GM19455 (cell line): ENCODE measurements around the gene NPIPB6.

ENCODE experiments used
- ATAC-seq: cut with Tn5 transposase; IDR thresholded peaks from one replicate; pipeline ENCODE4 v1.9.1; 2021; ENCODE audit not compliant: unreplicated experiment

The NPIPB6 gene

DNA sequence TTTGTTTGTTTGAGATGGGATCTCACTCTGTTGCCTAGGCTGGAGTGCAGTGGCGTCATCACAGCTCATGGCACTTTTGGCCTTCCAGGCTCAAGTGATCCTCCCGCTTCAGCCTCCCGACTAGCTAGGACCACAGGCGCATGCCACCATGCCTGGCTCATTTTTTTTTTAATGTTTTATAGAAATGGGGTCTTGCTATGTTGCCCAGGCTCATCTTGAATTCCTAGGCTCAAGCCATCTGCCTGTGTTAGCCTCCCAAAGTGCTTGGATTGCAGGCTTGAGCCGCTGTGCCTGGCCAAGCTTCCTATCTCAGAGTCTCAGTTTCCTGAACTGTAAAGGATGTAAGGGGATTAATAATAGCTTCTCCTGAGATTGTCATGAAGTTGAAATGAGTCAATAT, 63.0 kb downstream of the NPIPB6 start:
- no peak for ATAC-seq

DNA sequence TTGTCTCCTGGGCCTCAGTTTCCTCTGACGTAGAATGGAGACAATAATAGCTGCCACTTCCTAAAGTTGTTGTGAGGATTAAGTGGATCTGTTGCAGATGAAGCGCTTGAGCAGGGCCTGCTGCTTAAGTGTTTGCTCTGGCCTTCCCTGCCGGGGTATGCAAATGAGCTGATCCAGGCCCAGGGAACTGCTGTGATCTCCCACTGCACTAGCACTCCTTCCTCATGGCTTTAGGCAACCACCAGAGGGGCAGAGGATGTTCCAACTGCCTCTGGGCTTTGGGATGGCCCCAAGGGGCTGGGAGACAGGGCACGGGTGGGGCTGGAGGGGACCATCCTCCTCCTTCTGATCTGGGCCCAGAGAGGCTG, 64.8 kb downstream of the NPIPB6 start:
- ATAC-seq = no peak

DNA sequence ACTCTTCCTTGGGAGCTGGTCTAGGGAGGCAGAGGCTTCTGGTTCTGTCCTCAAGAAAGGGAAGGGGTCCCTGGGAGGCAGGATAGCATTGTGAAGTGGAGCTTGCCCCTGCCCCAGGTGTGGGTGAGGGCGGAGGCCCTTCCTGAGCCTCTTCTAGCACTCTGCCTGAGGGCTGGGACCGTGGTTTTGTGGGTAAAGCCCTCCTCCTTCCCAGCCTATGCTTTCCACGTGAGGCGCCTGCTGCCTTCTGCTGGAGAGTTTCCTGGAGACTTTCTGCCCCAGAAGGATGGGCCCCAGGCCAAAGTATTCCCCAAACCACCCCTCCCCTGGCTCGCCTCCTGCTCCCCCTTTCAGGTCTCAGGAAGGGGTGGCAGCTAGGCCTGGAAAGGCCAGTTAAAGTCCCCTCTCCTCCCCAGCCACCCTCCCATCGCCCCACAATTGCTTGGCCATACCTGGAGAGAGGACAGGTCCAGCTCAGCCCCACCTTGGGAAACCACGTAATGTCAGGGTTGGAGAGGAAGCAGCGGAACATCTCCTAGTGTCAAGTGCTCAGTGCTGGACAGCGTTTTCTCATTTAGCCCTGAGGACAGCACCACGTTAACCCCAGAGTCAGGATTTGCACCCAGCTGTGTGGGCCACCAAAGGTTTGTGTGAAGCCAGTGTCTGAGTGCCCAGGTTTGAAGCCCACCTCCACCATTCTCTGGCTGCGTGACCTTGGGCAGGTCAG, 65.4 kb downstream of the NPIPB6 start:
- ATAC-seq = no peak

DNA sequence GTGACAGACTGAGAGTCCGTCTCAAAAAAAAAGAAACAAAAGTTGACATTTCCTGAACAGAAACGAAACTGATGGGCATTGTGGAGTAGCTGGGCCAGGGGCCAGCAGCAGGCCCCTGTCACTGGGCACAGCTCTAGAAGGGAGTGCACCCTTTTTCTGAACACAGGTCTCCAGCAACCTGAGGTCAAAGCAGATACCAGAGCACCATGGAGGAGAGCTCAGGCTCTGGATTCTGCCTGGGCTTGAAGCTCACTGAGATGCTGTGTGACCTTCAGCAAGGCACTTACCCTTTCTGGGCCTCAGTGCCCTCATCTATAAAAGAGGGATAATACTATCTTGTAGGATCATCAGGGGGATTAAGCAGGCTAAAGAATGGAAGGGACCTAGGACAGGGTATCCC, 66.0 kb downstream of the NPIPB6 start:
- no peak for ATAC-seq

DNA sequence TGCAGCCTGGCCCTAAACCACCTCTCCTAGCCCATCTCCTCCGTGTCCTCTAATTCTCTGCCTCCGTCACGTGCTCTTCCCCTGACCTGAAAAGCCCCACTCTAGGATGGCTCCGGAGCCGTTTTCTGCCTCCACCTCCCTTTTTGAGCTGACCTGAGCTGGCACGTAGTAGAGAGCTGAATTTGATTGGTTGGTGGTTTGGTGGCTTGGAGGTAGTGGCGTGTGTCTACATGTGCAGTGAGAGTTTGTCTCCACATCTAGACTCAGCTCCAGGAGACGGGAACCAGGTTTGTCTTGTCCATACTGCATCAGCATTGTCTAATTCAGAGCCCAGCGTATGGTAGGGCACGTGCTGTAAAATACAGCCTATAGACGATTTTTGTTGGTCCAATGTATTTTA, 68.0 kb downstream of the NPIPB6 start:
- ATAC-seq = no peak

DNA sequence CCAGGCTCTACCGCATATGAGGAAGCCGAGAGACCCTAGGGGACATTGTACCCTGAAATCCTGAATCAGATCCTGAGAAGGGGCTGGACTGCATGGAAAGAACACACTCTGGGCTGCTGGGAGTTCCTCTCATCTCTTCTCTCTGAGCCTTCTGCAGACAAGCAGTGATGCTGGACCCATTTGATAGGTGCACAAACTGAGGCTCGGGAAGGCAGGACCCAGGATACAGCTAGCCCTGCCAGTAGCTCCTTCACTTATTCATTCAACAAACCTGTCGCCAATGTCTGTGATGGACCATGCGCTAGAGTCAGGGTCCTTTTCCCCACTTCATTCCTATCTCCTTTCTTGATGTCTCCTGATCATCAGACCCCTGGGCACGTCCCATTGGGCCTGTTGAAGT, 69.1 kb downstream of the NPIPB6 start:
- ATAC-seq = no peak

DNA sequence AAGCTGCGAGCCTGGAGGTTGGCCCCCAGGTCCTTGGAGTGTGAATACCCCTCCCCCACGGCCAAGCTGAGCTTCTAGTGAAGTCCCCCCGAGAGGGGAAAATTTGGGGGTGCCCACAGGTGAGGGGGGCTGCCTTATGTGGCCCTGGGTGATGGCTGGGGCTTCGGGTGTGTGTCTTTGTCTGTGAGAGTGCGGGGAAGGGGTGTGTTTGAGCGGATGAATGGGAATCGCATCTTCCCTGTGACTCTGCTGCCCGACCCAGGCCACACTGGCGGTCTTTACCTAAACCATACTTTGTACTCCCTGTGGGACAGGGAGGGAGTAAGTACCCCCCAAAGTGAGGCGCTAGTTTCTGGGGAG, 69.7 kb downstream of the NPIPB6 start:
- ATAC-seq = no peak

DNA sequence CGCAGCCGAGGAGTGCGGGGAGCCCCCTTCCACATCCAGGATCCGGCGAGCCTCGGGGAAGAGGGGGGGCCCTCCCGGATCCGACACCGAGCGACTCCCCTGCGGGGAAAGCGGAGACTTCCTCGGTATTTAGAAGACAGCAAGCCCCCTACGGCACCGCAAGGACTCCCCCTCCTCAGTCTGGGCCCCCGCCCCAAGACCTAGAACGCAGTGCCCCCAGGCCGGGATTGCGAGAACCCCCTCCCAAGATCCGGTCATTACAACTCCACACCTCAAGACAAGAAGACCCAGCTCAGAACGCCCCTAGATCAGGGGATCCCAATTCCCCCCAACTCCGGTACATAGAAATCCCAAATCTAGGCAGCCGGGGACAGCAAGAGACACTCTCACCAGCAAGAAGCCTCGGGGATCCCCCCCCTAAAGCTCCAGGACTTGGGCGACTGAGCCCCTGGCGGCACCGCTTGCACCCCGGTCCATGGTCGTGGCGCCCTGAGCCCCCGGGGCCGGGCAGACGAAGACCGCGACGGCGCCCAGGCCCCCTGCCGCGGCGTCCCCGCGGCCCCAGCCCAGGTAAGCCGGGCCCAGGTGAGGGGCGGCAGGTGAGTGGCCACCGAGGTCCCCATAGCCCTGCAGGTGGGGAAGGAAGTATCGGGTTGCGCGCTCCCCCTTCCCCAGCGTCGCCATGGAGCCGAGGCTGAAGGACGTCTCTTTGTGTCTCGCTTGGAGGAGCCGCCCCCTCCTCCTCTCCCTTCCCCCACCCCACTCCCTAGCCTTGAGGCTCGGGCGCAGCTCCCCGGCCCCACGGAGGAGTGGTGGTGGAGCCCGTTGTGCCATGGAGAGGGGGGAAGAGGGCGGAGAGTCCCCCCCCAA, 70.3 kb downstream of the NPIPB6 start:
- no peak for ATAC-seq
